Adrenal gland (tissue), 12 donors: ENCODE data around the gene LYPD5. TPM values are rescaled to one million over a fixed set of nuclear protein-coding genes. Genes with fewer than 3 reads are reported as not detected.

Experiments
- DNase-seq, 7 donors: peaks; one replicate each; pipeline ENCODE4 v3.0.0-alpha.2; 2019 to 2020
- H3K27ac ChIP-seq, 5 donors: fragments of 200-600 bp; sonication (generic) in 4 of 5; 1 replicate in 3 of 5; 2 replicates in 2 of 5; pipeline versions ENCODE4 v1.5.1 to v1.8.0; 2016 to 2020; ENCODE audit warnings: mild to moderate bottlenecking in 1 of 5
- H3K27me3 ChIP-seq: fragments of 200-600 bp; 2 replicates; pipeline ENCODE4 v1.8.0; 2021
- H3K36me3 ChIP-seq, 2 donors: fragments of 200-600 bp; replicated peaks in 1 of 2; 1 replicate in 1 of 2; 2 replicates in 1 of 2; pipeline versions ENCODE4 v1.5.1 to v1.8.0; 2018 to 2022
- H3K4me1 ChIP-seq, 2 donors: fragments of 200-600 bp; replicated peaks in 1 of 2; 1 replicate in 1 of 2; 2 replicates in 1 of 2; pipeline versions ENCODE4 v1.5.1 to v1.8.0; 2018 to 2021
- H3K4me3 ChIP-seq, 4 donors: fragments of 200-600 bp; sonication (generic) in 3 of 4; one replicate each; pipeline ENCODE4 v1.5.1; 2016 to 2018
- H3K9me3 ChIP-seq, 3 donors: fragments of 200-600 bp; sonication (generic) in 1 of 3; replicated peaks in 1 of 3; 1 replicate in 2 of 3; 2 replicates in 1 of 3; pipeline versions ENCODE4 v1.5.1 to v1.8.0; 2016 to 2021
- POLR2A ChIP-seq, 2 donors: fragments of 450-650 bp; IDR thresholded peaks; one replicate each; pipeline ENCODE4 v1.6.1; 2017; ENCODE audit warnings: antibody characterized with exemption in 2 of 2, mild to moderate bottlenecking in 2 of 2, moderate library complexity in 1 of 2
- WGBS, 4 donors: extraction: QIAGEN DNeasy Blood & Tissue Kit in 2 of 4; methylation state at CpG; one replicate each; pipeline versions ENCODE4 v1.1.5 to v1.1.7; 2013 to 2017; 5-methylcytosine and 5-hydroxymethylcytosine counted together
- intact Hi-C, 2 donors: fragments of 100-400 bp; cut with DNase I; formaldehyde crosslinking; loops; one replicate each; pipeline versions ENCODE4 v1.14.1 to v1.15.0; 2022 to 2023
- polyA plus RNA-seq, 3 donors: library from polyadenylated mRNA; stranded (reverse); fragments of 200-250 nt in 2 of 3; fragments of 350-450 nt in 1 of 3; fragmentation: Illumina TruSeq in 1 of 3; extraction: RNeasy Lipid Tissue Mini Kit (QIAGEN cat#74804) in 1 of 3; gene quantifications; one replicate each; pipeline ENCODE4 v1.2.3, GENCODE V29; 2013 to 2014
- total RNA-seq, 9 donors: library from RNA; depleted of rRNA in 4 of 9; stranded (reverse); fragments of >200 nt in 4 of 9; fragments of 120-200 nt in 1 of 9; fragmentation: NEBNext Ultra II Directional in 1 of 9; extraction: Animal tissue kit (Norgen Biotek cat#: 25700) in 1 of 9; gene quantifications; one replicate each; pipeline versions ENCODE4 v1.1.0 to v1.2.4, GENCODE V29; 2013 to 2023
- TF ChIP-seq, protein P1 (sequence below), 6 experiments: fragments of 450-650 bp in 4 of 6; fragments of 200-600 bp in 2 of 6; sonication (generic) in 1 of 6; IDR thresholded peaks; 1 replicate in 5 of 6; 2 replicates in 1 of 6; pipeline versions ENCODE4 v1.5.1 to v1.8.0; 2016 to 2021; ENCODE audit warnings: antibody characterized with exemption in 6 of 6, mild to moderate bottlenecking in 2 of 6, moderate library complexity in 1 of 6
- donor health status: healthy with polysubstance abuse.
- donor health status: Bipolar disorder and iron deficiency.
- donor health status: DM: yes; HTN: yes; CAD: no.
- donor health status: DM: no; HTN: no; CAD: no.
- donor health status: DM: no; HTN: no; CAD: no.
- donor health status: DM: yes; HTN: yes; CAD: no.

Gene LYPD5
- total and polyA plus RNA-seq, 12 donors: 0.32 to 3.0 (median 0.91) TPM; not detected in 1

DNA sequence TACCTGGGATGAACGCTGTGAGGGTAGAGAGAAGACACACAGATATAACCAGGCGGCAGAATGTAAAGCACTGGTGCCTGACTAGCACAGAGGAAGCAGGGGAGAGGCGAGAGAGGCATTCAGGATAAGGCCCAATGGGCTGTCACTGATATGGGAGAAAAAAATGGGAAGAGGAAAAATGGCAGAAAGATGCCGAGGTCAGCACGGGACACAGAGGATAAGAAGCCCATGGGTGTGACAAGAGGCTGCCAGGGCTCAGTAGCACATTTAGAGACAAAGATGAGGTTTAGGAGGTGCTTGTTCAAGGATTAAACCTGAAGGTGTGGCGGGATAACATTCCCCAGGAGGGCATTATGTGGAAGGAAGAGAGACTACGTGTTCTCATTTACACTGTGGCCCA, 53.1 kb downstream of the LYPD5 start:
- TF ChIP-seq, protein P1, sequence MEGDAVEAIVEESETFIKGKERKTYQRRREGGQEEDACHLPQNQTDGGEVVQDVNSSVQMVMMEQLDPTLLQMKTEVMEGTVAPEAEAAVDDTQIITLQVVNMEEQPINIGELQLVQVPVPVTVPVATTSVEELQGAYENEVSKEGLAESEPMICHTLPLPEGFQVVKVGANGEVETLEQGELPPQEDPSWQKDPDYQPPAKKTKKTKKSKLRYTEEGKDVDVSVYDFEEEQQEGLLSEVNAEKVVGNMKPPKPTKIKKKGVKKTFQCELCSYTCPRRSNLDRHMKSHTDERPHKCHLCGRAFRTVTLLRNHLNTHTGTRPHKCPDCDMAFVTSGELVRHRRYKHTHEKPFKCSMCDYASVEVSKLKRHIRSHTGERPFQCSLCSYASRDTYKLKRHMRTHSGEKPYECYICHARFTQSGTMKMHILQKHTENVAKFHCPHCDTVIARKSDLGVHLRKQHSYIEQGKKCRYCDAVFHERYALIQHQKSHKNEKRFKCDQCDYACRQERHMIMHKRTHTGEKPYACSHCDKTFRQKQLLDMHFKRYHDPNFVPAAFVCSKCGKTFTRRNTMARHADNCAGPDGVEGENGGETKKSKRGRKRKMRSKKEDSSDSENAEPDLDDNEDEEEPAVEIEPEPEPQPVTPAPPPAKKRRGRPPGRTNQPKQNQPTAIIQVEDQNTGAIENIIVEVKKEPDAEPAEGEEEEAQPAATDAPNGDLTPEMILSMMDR (IDR thresholded peaks at IDR 0.05): no peak
- no peak for TF ChIP-seq POLR2A (IDR thresholded peaks at IDR 0.05)
- intact Hi-C loops: loop anchor here in 1 of 2 donors (5.0 kb wide), 1 partner anchor 33 kb away; the partner anchor contains the start of gene KCNN4
- Histone ChIP-seq H3K4me3 (no peak overlapping the region), H3K27me3 (no peaks in the 10 kb centered on the region), H3K27ac (no peak overlapping the region), H3K36me3 (peaks cover 0 to 66% of the 10 kb centered on the region in 2 donors), H3K4me1 (peaks cover 20 to 25% of the 10 kb centered on the region in 2 donors), H3K9me3 (no peaks in the 10 kb centered on the region)
- 88 to 94% (median 90%) methylated on average over 7 of the region's 7 CpGs for WGBS, 4 donors
- DNase-seq: no peak

DNA sequence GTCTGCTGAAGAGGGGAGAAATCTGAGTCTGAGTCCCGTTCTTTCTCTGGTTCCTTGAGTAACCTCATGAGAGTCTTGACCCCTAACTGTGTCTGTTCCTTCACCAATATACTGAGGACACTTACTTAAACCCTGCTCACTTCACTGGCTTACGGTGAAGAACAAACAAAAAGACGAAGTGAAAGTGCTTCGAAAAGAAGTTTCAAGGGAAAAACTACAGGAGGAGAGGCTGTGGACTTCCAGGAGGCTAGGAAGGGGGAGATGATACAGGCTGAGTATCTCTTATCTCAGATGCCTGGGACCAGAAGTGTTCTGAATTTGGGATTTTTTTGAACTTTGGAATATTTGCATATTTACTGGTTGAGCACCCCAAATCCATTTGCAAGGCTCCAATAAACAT, 53.6 kb downstream of the LYPD5 start:
- DNase-seq: no peak
- H3K4me3 ChIP-seq: no peak overlapping the region
- TF ChIP-seq, protein P1 (IDR thresholded peaks at IDR 0.05): no peak
- TF ChIP-seq POLR2A (IDR thresholded peaks at IDR 0.05): no peak
- H3K27me3 ChIP-seq: no peaks in the 10 kb centered on the region
- no peak overlapping the region for H3K27ac ChIP-seq
- H3K36me3 ChIP-seq: peaks cover 0 to 71% of the 10 kb centered on the region in 2 donors
- H3K4me1 ChIP-seq: peaks cover 16 to 20% of the 10 kb centered on the region in 2 donors
- H3K9me3 ChIP-seq: no peaks in the 10 kb centered on the region
- 77 to 82% (median 80%) methylated on average over 4 of the region's 4 CpGs for WGBS, 4 donors
- intact Hi-C loops: loop anchor here in 1 of 2 donors (5.0 kb wide), 1 partner anchor 34 kb away; the partner anchor contains the start of gene KCNN4

DNA sequence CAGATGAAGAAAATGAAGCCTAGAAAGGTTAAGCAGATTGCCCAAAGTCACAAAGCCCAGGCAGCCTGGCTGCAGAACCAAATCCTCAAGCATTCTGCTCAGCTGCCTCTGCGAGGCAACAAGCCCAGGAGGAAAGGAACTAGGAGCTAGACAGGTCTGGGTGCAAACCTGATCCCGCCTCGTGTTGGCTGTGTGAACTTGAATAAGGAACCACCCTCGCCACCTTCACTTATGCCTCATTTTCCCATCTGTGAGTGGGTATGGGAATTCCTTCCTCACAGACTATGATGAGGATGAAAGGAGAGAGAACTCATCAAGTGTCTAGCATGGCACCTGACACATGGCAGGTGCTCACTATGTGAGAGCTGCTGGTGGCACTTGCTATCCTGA, 54.0 kb downstream of the LYPD5 start:
- peaks cover 0 to 72% of the 10 kb centered on the region in 2 donors for H3K36me3 ChIP-seq

DNA sequence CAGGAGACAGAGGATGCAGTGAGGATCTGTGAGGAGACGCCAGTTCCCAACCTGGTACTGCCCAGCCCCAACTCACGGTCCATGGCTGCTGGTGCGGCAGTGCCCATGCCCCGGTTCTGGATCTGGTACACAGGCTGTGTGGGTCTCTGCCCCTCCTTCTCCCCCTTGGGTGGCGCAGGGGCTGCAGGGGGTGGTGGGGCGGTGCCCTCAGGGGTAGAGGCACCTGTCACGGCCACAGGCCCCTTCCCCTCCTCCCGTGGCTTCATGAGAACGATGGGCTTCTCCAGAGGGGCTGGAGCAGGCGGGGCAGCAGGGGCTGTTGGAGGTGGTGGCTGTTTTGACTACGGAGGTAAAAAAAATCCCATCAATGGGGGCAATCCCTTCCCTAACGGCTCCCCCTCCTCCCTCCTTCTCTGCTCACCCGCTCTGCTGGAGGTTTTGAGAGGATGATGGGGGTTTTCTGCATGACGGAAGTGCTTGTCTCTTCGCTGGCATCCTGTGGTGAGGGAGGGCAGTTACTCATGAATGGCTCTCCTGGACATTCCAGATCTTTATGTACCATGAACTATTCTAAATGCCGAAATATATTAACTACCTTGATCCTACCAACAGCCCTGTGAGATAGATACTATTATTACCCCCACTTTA, 54.6 kb downstream of the LYPD5 start:
- Histone ChIP-seq H3K36me3 (peaks cover 0 to 73% of the 10 kb centered on the region in 2 donors), H3K9me3 (no peaks in the 10 kb centered on the region), H3K27ac (no peak overlapping the region), H3K27me3 (no peaks in the 10 kb centered on the region), H3K4me1 (peaks cover 6 to 10% of the 10 kb centered on the region in 2 donors), H3K4me3 (no peak overlapping the region)
- TF ChIP-seq, protein P1 (IDR thresholded peaks at IDR 0.05): no peak
- TF ChIP-seq POLR2A (IDR thresholded peaks at IDR 0.05): no peak
- WGBS, 4 donors: 80 to 93% (median 88%) methylated on average over 8 to 16 of the region's 16 CpGs
- no peak for DNase-seq
- intact Hi-C loops: loop anchor here (2.0 to 5.0 kb wide), 2 partner anchors 35 to 37 kb away; partner anchors contain the start of gene KCNN4 (in 1 of the 2)

More for the DNA sequence above, 54.0 kb downstream of the LYPD5 start:
- Histone ChIP-seq H3K4me1 (peaks cover 11 to 15% of the 10 kb centered on the region in 2 donors), H3K27me3 (no peaks in the 10 kb centered on the region), H3K9me3 (no peaks in the 10 kb centered on the region), H3K4me3 (no peak overlapping the region), H3K27ac (no peak overlapping the region)
- 82 to 92% (median 90%) methylated on average over 4 of the region's 4 CpGs for WGBS, 4 donors
- intact Hi-C loops: loop anchor here in 1 of 2 donors (5.0 kb wide), 1 partner anchor 34 kb away; the partner anchor contains the start of gene KCNN4
- no peak for DNase-seq
- TF ChIP-seq POLR2A (IDR thresholded peaks at IDR 0.05): no peak
- TF ChIP-seq, protein P1 (IDR thresholded peaks at IDR 0.05): no peak

Other genes with a start within 250 kb of the LYPD5 start
- gene XRCC1, start 226.9 kb downstream of the LYPD5 start, total RNA-seq: 10 to 100 TPM; 16.6 to 32.2 (median 28.7) TPM
- gene XRCC1, start 226.9 kb downstream of the LYPD5 start, polyA plus RNA-seq: 10 to 100 TPM; 15.7 to 37.2 (median 31.1) TPM
- gene PINLYP, start 226.6 kb downstream of the LYPD5 start, total RNA-seq: 10 to 100 TPM in 1 of 9 donors, 1 to 10 TPM in 6, under 1 TPM in 1, not detected in 1; 0.61 to 11.0 (median 3.0) TPM
- 10 to 100 TPM in 2 of 3 donors, 1 to 10 TPM in 1; 4.3 to 16.0 (median 12.4) TPM for gene PINLYP, start 226.6 kb downstream of the LYPD5 start, polyA plus RNA-seq
- 10 to 100 TPM; 14.0 to 57.9 (median 23.8) TPM for gene IRGQ, start 206.3 kb downstream of the LYPD5 start, total RNA-seq
- gene IRGQ, start 206.3 kb downstream of the LYPD5 start, polyA plus RNA-seq: 10 to 100 TPM in 1 of 3 donors, 1 to 10 TPM in 2; 7.0 to 12.8 (median 7.4) TPM
- gene ZNF576, start 205.9 kb downstream of the LYPD5 start, total RNA-seq: 100 to 1,000 TPM in 1 of 9 donors, 10 to 100 TPM in 8; 15.2 to 114 (median 25.5) TPM
- 10 to 100 TPM in 2 of 3 donors, 1 to 10 TPM in 1; 9.8 to 13.7 (median 10.8) TPM for gene ZNF576, start 205.9 kb downstream of the LYPD5 start, polyA plus RNA-seq
- gene SRRM5, start 190.4 kb downstream of the LYPD5 start, total RNA-seq: under 1 TPM in 6 of 9 donors, not detected in 3; 0.15 to 0.43 (median 0.18) TPM
- 1 to 10 TPM in 2 of 3 donors, under 1 TPM in 1; 0.53 to 4.7 (median 1.2) TPM for gene SRRM5, start 190.4 kb downstream of the LYPD5 start, polyA plus RNA-seq
- gene ZNF428, start 182.8 kb downstream of the LYPD5 start, total RNA-seq: 10 to 100 TPM; 34.9 to 71.2 (median 57.9) TPM
- gene ZNF428, start 182.8 kb downstream of the LYPD5 start, polyA plus RNA-seq: 100 to 1,000 TPM in 2 of 3 donors, 10 to 100 TPM in 1; 10.3 to 214 (median 148) TPM
- 10 to 100 TPM; 16.6 to 53.9 (median 38.6) TPM for gene CADM4, start 162.6 kb downstream of the LYPD5 start, total RNA-seq
- gene CADM4, start 162.6 kb downstream of the LYPD5 start, polyA plus RNA-seq: 10 to 100 TPM; 21.7 to 92.7 (median 41.4) TPM
- 10 to 100 TPM in 6 of 9 donors, 1 to 10 TPM in 3; 4.5 to 25.9 (median 12.1) TPM for gene PLAUR, start 132.3 kb downstream of the LYPD5 start, total RNA-seq
- 10 to 100 TPM in 2 of 3 donors, 1 to 10 TPM in 1; 6.3 to 16.3 (median 14.5) TPM for gene PLAUR, start 132.3 kb downstream of the LYPD5 start, polyA plus RNA-seq
- not detected for gene IRGC, start 86.4 kb downstream of the LYPD5 start, total RNA-seq
- not detected for gene IRGC, start 86.4 kb downstream of the LYPD5 start, polyA plus RNA-seq
- 10 to 100 TPM; 19.4 to 58.5 (median 34.4) TPM for gene SMG9, start 47.5 kb downstream of the LYPD5 start, total RNA-seq
- gene SMG9, start 47.5 kb downstream of the LYPD5 start, polyA plus RNA-seq: 10 to 100 TPM; 39.9 to 63.2 (median 51.6) TPM
- 1 to 10 TPM in 3 of 9 donors, under 1 TPM in 6; 0.22 to 2.9 (median 0.52) TPM for gene KCNN4, start 21.5 kb downstream of the LYPD5 start, total RNA-seq
- gene KCNN4, start 21.5 kb downstream of the LYPD5 start, polyA plus RNA-seq: 10 to 100 TPM in 1 of 3 donors, 1 to 10 TPM in 1, under 1 TPM in 1; 0.48 to 13.0 (median 3.2) TPM
- 10 to 100 TPM in 4 of 9 donors, 1 to 10 TPM in 5; 2.8 to 24.1 (median 8.2) TPM for gene ZNF283, start 24.9 kb upstream of the LYPD5 start, total RNA-seq
- 1 to 10 TPM; 2.4 to 5.5 (median 5.0) TPM for gene ZNF283, start 24.9 kb upstream of the LYPD5 start, polyA plus RNA-seq
- gene ZNF404, start 81.5 kb upstream of the LYPD5 start, total RNA-seq: 1 to 10 TPM in 7 of 9 donors, under 1 TPM in 1, not detected in 1; 0.55 to 6.5 (median 2.3) TPM
- gene ZNF404, start 81.5 kb upstream of the LYPD5 start, polyA plus RNA-seq: 10 to 100 TPM in 1 of 3 donors, 1 to 10 TPM in 2; 2.1 to 31.4 (median 7.0) TPM
- 10 to 100 TPM; 12.7 to 22.4 (median 17.0) TPM for gene ZNF45, start 132.8 kb upstream of the LYPD5 start, total RNA-seq
- gene ZNF45, start 132.8 kb upstream of the LYPD5 start, polyA plus RNA-seq: 10 to 100 TPM in 1 of 3 donors, 1 to 10 TPM in 2; 5.8 to 16.0 (median 6.5) TPM
- 10 to 100 TPM in 4 of 9 donors, 1 to 10 TPM in 5; 3.8 to 12.8 (median 9.2) TPM for gene ZNF221, start 148.8 kb upstream of the LYPD5 start, total RNA-seq
- gene ZNF221, start 148.8 kb upstream of the LYPD5 start, polyA plus RNA-seq: 1 to 10 TPM; 2.6 to 4.0 (median 3.1) TPM
- 10 to 100 TPM in 4 of 9 donors, 1 to 10 TPM in 5; 2.6 to 18.8 (median 9.9) TPM for gene ZNF155, start 181.7 kb upstream of the LYPD5 start, total RNA-seq
- 10 to 100 TPM; 10.9 to 13.0 (median 12.0) TPM for gene ZNF155, start 181.7 kb upstream of the LYPD5 start, polyA plus RNA-seq
- 1 to 10 TPM; 1.4 to 6.1 (median 4.5) TPM for gene ZNF230, start 200.5 kb upstream of the LYPD5 start, total RNA-seq
- 1 to 10 TPM; 3.0 to 3.5 (median 3.2) TPM for gene ZNF230, start 200.5 kb upstream of the LYPD5 start, polyA plus RNA-seq
- 10 to 100 TPM in 1 of 9 donors, 1 to 10 TPM in 8; 2.3 to 10.9 (median 4.5) TPM for gene ZNF222, start 222.9 kb upstream of the LYPD5 start, total RNA-seq
- 1 to 10 TPM; 4.1 to 7.8 (median 4.5) TPM for gene ZNF222, start 222.9 kb upstream of the LYPD5 start, polyA plus RNA-seq
- 10 to 100 TPM in 1 of 9 donors, 1 to 10 TPM in 8; 1.6 to 12.5 (median 6.2) TPM for gene ZNF223, start 249.6 kb upstream of the LYPD5 start, total RNA-seq
- gene ZNF223, start 249.6 kb upstream of the LYPD5 start, polyA plus RNA-seq: 1 to 10 TPM; 4.9 to 6.6 (median 4.9) TPM